ENCODE measurements around the gene SPRR4. TPM values are rescaled to one million over a fixed set of nuclear protein-coding genes. Genes with fewer than 3 reads are reported as not detected.

SPRR4 gene
- total RNA-seq, 4 donors from 2014 or later, result 1.4 to 478 (median 67.3) TPM

DNA sequence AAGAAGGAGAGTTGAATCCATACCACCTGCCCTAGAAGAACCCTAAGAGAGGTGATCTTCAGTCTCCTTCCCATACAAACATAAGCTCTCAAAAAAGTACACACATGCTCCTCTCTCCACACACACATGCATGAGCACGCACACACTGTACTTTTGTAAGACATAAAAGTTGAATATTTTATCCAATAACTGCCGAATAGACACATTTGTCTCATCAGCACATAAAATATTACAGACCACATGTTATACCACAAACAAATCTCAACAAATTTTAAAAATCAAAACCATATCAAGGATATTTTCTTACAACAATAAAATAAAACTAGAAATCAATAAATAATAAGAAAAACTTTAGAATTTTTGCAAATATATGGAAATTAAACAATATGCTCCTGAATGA lies 16.1 kb downstream of the SPRR4 start:
- H3K36me3 ChIP-seq, result no peaks in the 10 kb centered on the region
- no peak for DNase-seq (ENCODE audit: low spot score in 2 of 2)
- 70% methylated on average over 2 of the region's 2 CpGs for WGBS
- H3K9me3 ChIP-seq, result no peaks in the 10 kb centered on the region
- H3K27ac ChIP-seq, result no peak overlapping the region
- TF ChIP-seq POLR2A (IDR thresholded peaks at IDR 0.05) (no peak), CTCF (IDR thresholded peaks at IDR 0.05) (no peak), POLR2AphosphoS5 (IDR thresholded peaks at IDR 0.05) (no peak), EP300 (IDR thresholded peaks at IDR 0.05) (no peak)
- no peaks in the 10 kb centered on the region for H3K27me3 ChIP-seq
- H3K4me3 ChIP-seq, result no peak overlapping the region
- peaks cover 10% of the 10 kb centered on the region for H3K4me1 ChIP-seq

- TF ChIP-seq CTCF (IDR thresholded peaks at IDR 0.05) (no peak), POLR2AphosphoS5 (IDR thresholded peaks at IDR 0.05) (no peak)
- no peak overlapping the region for H3K4me3 ChIP-seq
- no peaks in the 10 kb centered on the region for H3K27me3 ChIP-seq
- H3K9me3 ChIP-seq, result no peaks in the 10 kb centered on the region
- no peaks in the 10 kb centered on the region for H3K4me1 ChIP-seq
- WGBS, result 56% methylated on average over 6 of the region's 6 CpGs
- no peaks in the 10 kb centered on the region for H3K36me3 ChIP-seq
- no peak overlapping the region for H3K27ac ChIP-seq
- DNase-seq (ENCODE audit: low spot score in 2 of 2), result no peak
Observed at GRCh38 chr1:152993186-152993585, 22.7 kb downstream of the SPRR4 start.

GRCh38 chr1:152995842-152996241 lies 25.4 kb downstream of the SPRR4 start:
- TF ChIP-seq POLR2AphosphoS5 (IDR thresholded peaks at IDR 0.05) (no peak), EP300 (IDR thresholded peaks at IDR 0.05) (no peak), CTCF (IDR thresholded peaks at IDR 0.05) (no peak), POLR2A (IDR thresholded peaks at IDR 0.05) (no peak)
- Histone ChIP-seq H3K27me3 (no peaks in the 10 kb centered on the region), H3K36me3 (no peaks in the 10 kb centered on the region), H3K9me3 (no peaks in the 10 kb centered on the region), H3K4me3 (no peak overlapping the region), H3K4me1 (no peaks in the 10 kb centered on the region), H3K27ac (no peak overlapping the region)
- WGBS, result 46% methylated on average over 1 of the region's 1 CpG
- no peak for DNase-seq (ENCODE audit: low spot score in 2 of 2)

- no peaks in the 10 kb centered on the region for H3K27me3 ChIP-seq
- no peaks in the 10 kb centered on the region for H3K4me1 ChIP-seq
- H3K9me3 ChIP-seq, result no peaks in the 10 kb centered on the region
- WGBS, result 24% methylated on average over 5 of the region's 5 CpGs
- no peak overlapping the region for H3K27ac ChIP-seq
- H3K36me3 ChIP-seq, result no peaks in the 10 kb centered on the region
- TF ChIP-seq CTCF (IDR thresholded peaks at IDR 0.05) (no peak), POLR2A (IDR thresholded peaks at IDR 0.05) (no peak), POLR2AphosphoS5 (IDR thresholded peaks at IDR 0.05) (no peak), EP300 (IDR thresholded peaks at IDR 0.05) (no peak)
- H3K4me3 ChIP-seq, result no peak overlapping the region
- no peak for DNase-seq (ENCODE audit: low spot score in 2 of 2)
Observed at GRCh38 chr1:152996633-152997400, 26.4 kb downstream of the SPRR4 start.

DNA sequence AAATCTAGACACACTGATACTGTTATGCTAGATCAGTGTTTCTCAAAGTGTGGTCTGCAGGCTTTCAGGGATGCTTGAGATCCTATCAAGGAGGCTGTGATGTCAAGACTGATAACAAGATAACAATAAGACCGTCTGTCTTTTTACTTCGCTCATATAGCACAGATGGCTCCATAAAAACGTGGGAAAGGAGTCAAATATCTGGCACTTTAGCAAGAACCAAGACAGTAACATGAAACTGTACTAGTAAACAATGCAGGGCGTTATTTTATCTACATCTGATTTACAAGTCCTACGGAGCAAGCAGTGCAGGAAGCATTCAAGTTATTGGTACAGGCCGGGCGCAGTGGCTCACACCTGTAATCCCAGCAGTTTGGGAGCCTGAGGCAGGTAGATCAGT lies 27.5 kb downstream of the SPRR4 start:
- H3K27ac ChIP-seq, result no peak overlapping the region
- DNase-seq (ENCODE audit: low spot score in 2 of 2), result no peak
- no peaks in the 10 kb centered on the region for H3K27me3 ChIP-seq
- H3K4me3 ChIP-seq, result no peak overlapping the region
- TF ChIP-seq POLR2A (IDR thresholded peaks at IDR 0.05) (no peak), POLR2AphosphoS5 (IDR thresholded peaks at IDR 0.05) (no peak), CTCF (IDR thresholded peaks at IDR 0.05) (no peak), EP300 (IDR thresholded peaks at IDR 0.05) (no peak)
- no peaks in the 10 kb centered on the region for H3K36me3 ChIP-seq
- 33% methylated on average over 7 of the region's 7 CpGs for WGBS
- H3K9me3 ChIP-seq, result no peaks in the 10 kb centered on the region
- no peaks in the 10 kb centered on the region for H3K4me1 ChIP-seq

All from suprapubic skin (tissue), 4 donors.